GM18505 (cell line): Measurements from ENCODE around the gene SCAMP1.

Experiments
- ATAC-seq: cut with Tn5 transposase; IDR thresholded peaks from one replicate; pipeline ENCODE4 v1.9.1; 2021; ENCODE audit not compliant: unreplicated experiment
- POLR2A ChIP-seq: IDR thresholded peaks from 4 replicates; pipeline ENCODE4 v1.6.1; 2011; ENCODE audit warnings: borderline replicate concordance; ENCODE audit not compliant: insufficient read depth, insufficient read length; ENCODE audit errors: extremely low read depth

Gene SCAMP1

GRCh38 chr5:78527054-78527859, 166.8 kb downstream of the SCAMP1 start:
- no peak for ATAC-seq
- no peak for TF ChIP-seq POLR2A

DNA sequence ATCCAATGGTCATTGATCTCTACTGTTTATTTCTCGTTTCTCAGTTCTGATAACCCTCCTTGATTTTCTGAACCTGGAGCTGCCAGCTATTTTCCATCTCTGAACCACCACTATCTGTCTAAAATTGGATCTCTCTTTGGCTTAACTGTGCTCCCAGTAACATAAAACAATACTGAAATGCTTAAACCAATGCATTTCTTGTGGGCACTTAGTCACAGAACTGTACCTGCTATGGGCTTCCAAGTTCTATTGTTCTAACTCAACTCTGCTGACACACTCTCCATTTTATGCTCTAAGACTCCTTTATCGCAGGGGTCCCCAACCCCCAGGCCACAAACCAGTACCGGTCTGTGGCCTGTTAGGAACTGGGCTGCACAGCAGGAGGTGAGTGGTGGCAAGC, 167.5 kb downstream of the SCAMP1 start:
- no peak for TF ChIP-seq POLR2A
- ATAC-seq, result no peak
